Fibroblast of skin of left quadriceps (primary cell): ENCODE results near the gene PIK3AP1.
"Not testable (repeated sequence)": the region's sequence is repeated elsewhere in the genome, so short reads cannot be mapped to it uniquely, and the experiment has no call there.

Experiments
- DNase-seq, 2 experiments: peaks; one replicate each; pipeline ENCODE4 v3.0.0-alpha.2; 2013; ENCODE audit warnings: low read depth in 2 of 2

Gene PIK3AP1

GRCh38 chr10:96578022-96578421, 142.3 kb downstream of the PIK3AP1 start:
- DNase-seq, result no peak

GRCh38 chr10:96577069-96577468, 143.2 kb downstream of the PIK3AP1 start:
- no peak for DNase-seq

- no peak for DNase-seq
These were observed 143.9 kb downstream of the PIK3AP1 start for GRCh38 chr10:96576277-96576980.

GRCh38 chr10:96574564-96574963, 145.8 kb downstream of the PIK3AP1 start:
- DNase-seq, result not testable (repeated sequence)

GRCh38 chr10:96573036-96573435, 147.3 kb downstream of the PIK3AP1 start:
- DNase-seq, result no peak

- no peak for DNase-seq
These were observed 149.0 kb downstream of the PIK3AP1 start for GRCh38 chr10:96570983-96571964.

- no peak for DNase-seq
These were observed 149.8 kb downstream of the PIK3AP1 start for GRCh38 chr10:96570511-96570910.

- DNase-seq, result no peak
These were observed 151.9 kb downstream of the PIK3AP1 start for GRCh38 chr10:96568402-96568801.

GRCh38 chr10:96565774-96566173, 154.5 kb downstream of the PIK3AP1 start:
- DNase-seq, result peak in 1 of 2 experiments; percentile 27

GRCh38 chr10:96560966-96561887, 159.1 kb downstream of the PIK3AP1 start:
- DNase-seq, result no peak

GRCh38 chr10:96560489-96560888, 159.8 kb downstream of the PIK3AP1 start:
- DNase-seq, result no peak

GRCh38 chr10:96556003-96556402, 164.3 kb downstream of the PIK3AP1 start:
- DNase-seq, result no peak

GRCh38 chr10:96555330-96555729, 165.0 kb downstream of the PIK3AP1 start:
- DNase-seq, result no peak

GRCh38 chr10:96548589-96548988, 171.7 kb downstream of the PIK3AP1 start:
- no peak for DNase-seq

GRCh38 chr10:96545558-96545957, 174.8 kb downstream of the PIK3AP1 start:
- not testable (repeated sequence) for DNase-seq
